DMS53 (cell line): ENCODE measurements around the gene GNAT2.

Experiments
- DNase-seq: peaks from one replicate; lab custom pipeline; 2025; lab: John Stamatoyannopoulos, UW

GNAT2 gene

GRCh38 chr1:109610609-109611307 lies 8.7 kb downstream of the GNAT2 start:
- no peak for DNase-seq

GRCh38 chr1:109609881-109610280 lies 9.5 kb downstream of the GNAT2 start:
- DNase-seq: no peak

GRCh38 chr1:109605381-109605780 lies 14.0 kb downstream of the GNAT2 start:
- DNase-seq: no peak

GRCh38 chr1:109603229-109603628 lies 16.2 kb downstream of the GNAT2 start:
- DNase-seq: no peak

GRCh38 chr1:109598655-109599054 lies 20.8 kb downstream of the GNAT2 start:
- no peak for DNase-seq

- no peak for DNase-seq
These were observed 21.3 kb downstream of the GNAT2 start for GRCh38 chr1:109598156-109598555.

- DNase-seq: no peak
These were observed 23.9 kb downstream of the GNAT2 start for GRCh38 chr1:109595531-109595930.

GRCh38 chr1:109592916-109593315 lies 26.5 kb downstream of the GNAT2 start:
- DNase-seq: no peak

- DNase-seq: no peak
These were observed 29.7 kb downstream of the GNAT2 start for GRCh38 chr1:109589679-109590078.

- no peak for DNase-seq
These were observed 30.2 kb downstream of the GNAT2 start for GRCh38 chr1:109589177-109589576.

GRCh38 chr1:109586055-109586454 lies 33.4 kb downstream of the GNAT2 start:
- DNase-seq: no peak

- no peak for DNase-seq
These were observed 34.6 kb downstream of the GNAT2 start for GRCh38 chr1:109584766-109585165.

- no peak for DNase-seq
These were observed 37.4 kb downstream of the GNAT2 start for GRCh38 chr1:109582021-109582420.

- DNase-seq: no peak
These were observed 39.9 kb downstream of the GNAT2 start for GRCh38 chr1:109579491-109579890.

GRCh38 chr1:109578947-109579443 lies 40.4 kb downstream of the GNAT2 start:
- DNase-seq: no peak

GRCh38 chr1:109573785-109574184 lies 45.6 kb downstream of the GNAT2 start:
- DNase-seq: no peak

- peak; percentile 27 for DNase-seq
These were observed 49.0 kb downstream of the GNAT2 start for GRCh38 chr1:109570414-109570813.

- no peak for DNase-seq
These were observed 50.1 kb downstream of the GNAT2 start for GRCh38 chr1:109569323-109569722.

GRCh38 chr1:109567877-109568672 lies 51.3 kb downstream of the GNAT2 start:
- DNase-seq: no peak

GRCh38 chr1:109566982-109567381 lies 52.4 kb downstream of the GNAT2 start:
- no peak for DNase-seq

- no peak for DNase-seq
These were observed 54.2 kb downstream of the GNAT2 start for GRCh38 chr1:109565241-109565640.

GRCh38 chr1:109564194-109564878 lies 55.1 kb downstream of the GNAT2 start:
- no peak for DNase-seq

- DNase-seq: no peak
These were observed 59.4 kb downstream of the GNAT2 start for GRCh38 chr1:109559995-109560394.
